AG04450 (cell line): ENCODE data around the gene ZCCHC14. TPM values are rescaled to one million over a fixed set of nuclear protein-coding genes. Genes with fewer than 3 reads are reported as not detected.
A peak's percentile ranks its signal among the peaks of the same experiment; 100 is the strongest.

Source experiments
- CTCF ChIA-PET: fragments of 300-600, 350-600 bp; formaldehyde crosslinking; extraction: SDS; loops from one replicate; lab custom pipeline; 2022; ENCODE audit warnings: antibody characterized with exemption, inconsistent platforms; lab: Charles Lee
- POLR2A ChIA-PET: fragments of 350-600 bp; formaldehyde crosslinking; extraction: SDS; loops from one replicate; lab custom pipeline; 2021; ENCODE audit warnings: antibody characterized with exemption, inconsistent platforms; lab: Yijun Ruan, JAX
- DNase-seq: peaks from one replicate; pipeline ENCODE4 v3.0.0-alpha.2; 2011; ENCODE audit warnings: low read depth, low spot score
- H3K27ac ChIP-seq: one replicate; pipeline ENCODE4 v1.5.1; 2012; ENCODE audit warnings: low read depth, low read length, control low read depth
- H3K27me3 ChIP-seq: one replicate; pipeline ENCODE4 v1.6.0; 2012; ENCODE audit warnings: low read length; ENCODE audit not compliant: control insufficient read depth, insufficient read depth
- H3K4me3 ChIP-seq: 2 replicates; pipeline ENCODE4 v1.5.1; 2011; ENCODE audit warnings: mild to moderate bottlenecking, low read depth, low read length, control low read depth
- H3K9me3 ChIP-seq: 2 replicates; pipeline ENCODE4 v1.5.1; 2012; ENCODE audit warnings: low read length; ENCODE audit not compliant: control insufficient read depth, insufficient read depth
- CTCF ChIP-seq: IDR thresholded peaks from 2 replicates; pipeline ENCODE4 v1.5.1; 2011; ENCODE audit warnings: low read depth, low read length, control low read depth, inconsistent platforms
- polyA minus RNA-seq: library from RNA; depleted of rRNA, polyadenylated mRNA; stranded (reverse); fragments of >200 nt; gene quantifications from 2 replicates; pipeline ENCODE4 v1.2.3, GENCODE V29; 2011; rRNA and poly(A)+ RNA removed
- polyA plus RNA-seq: library from polyadenylated mRNA; depleted of rRNA; stranded (reverse); fragments of >200 nt; gene quantifications from 2 replicates; pipeline ENCODE4 v1.2.3, GENCODE V29; 2011; rRNA removed

ZCCHC14 gene
- polyA plus RNA-seq (6.2 and 7.9 TPM in 2 replicates), polyA minus RNA-seq (13.4 and 15.4 TPM in 2 replicates)

GRCh38 chr16:87492721-87493607 is at the start of gene ZCCHC14:
TSS of gene ZCCHC14 (minus strand) at chr16:87493024. CDS start at chr16:87492238, 786 bp downstream.
- TF ChIP-seq CTCF: no peak
- CTCF ChIA-PET: interaction anchor here (0.7 kb wide), 1 partner anchor 143 kb away, joined by 5 read pairs; no protein-coding TSS in a partner anchor
- no peaks in the 10 kb centered on the region for H3K27me3 ChIP-seq
- H3K9me3 ChIP-seq: no peaks in the 10 kb centered on the region
- peak; percentile 97 for DNase-seq
- H3K27ac ChIP-seq: no peak within 1 kb of the TSS
- H3K4me3 ChIP-seq: peak within 1 kb of the TSS; percentile 65
- POLR2A ChIA-PET: no interaction called here

DNA sequence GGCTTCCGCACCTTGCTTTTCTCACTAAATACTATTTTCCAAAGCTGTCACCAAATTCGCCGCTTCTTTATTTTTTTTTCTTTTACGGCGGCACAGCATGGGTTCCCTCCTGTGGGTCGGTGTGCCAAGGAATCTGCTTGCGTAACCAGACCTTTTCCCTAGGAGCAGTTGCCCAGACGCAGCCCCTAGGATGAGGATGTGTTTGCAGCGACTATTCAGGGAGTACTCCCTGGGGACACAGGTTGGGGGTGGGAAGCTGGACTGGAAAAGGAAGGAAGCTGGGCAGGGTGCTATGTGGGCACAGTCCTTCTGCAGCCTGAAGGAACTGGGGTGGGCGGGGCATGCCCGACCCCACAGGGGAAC is 49.0 kb upstream of the ZCCHC14 start:
- POLR2A ChIA-PET: no interaction called here
- no peak for TF ChIP-seq CTCF
- Histone ChIP-seq H3K27ac (no peak overlapping the region), H3K27me3 (peaks cover 21% of the 10 kb centered on the region), H3K4me3 (no peak overlapping the region), H3K9me3 (peaks cover 18% of the 10 kb centered on the region)
- CTCF ChIA-PET: interaction anchor here (0.7 to 1.4 kb wide), 2 partner anchors 94 to 125 kb away, joined by 3 to 4 read pairs; no protein-coding TSS in a partner anchor
- DNase-seq: no peak

- ChIA-PET POLR2A (no interaction called here), CTCF (interaction anchor here (1.4 kb wide), 1 partner anchor 95 kb away, joined by 4 read pairs; no protein-coding TSS in a partner anchor)
- Histone ChIP-seq H3K27me3 (peaks cover 21% of the 10 kb centered on the region), H3K27ac (peak overlapping the region; percentile 11), H3K9me3 (peaks cover 14% of the 10 kb centered on the region), H3K4me3 (no peak overlapping the region)
- no peak for TF ChIP-seq CTCF
- peak; percentile 46 for DNase-seq
Observed at GRCh38 chr16:87541147-87541871, 48.5 kb upstream of the ZCCHC14 start.

DNA sequence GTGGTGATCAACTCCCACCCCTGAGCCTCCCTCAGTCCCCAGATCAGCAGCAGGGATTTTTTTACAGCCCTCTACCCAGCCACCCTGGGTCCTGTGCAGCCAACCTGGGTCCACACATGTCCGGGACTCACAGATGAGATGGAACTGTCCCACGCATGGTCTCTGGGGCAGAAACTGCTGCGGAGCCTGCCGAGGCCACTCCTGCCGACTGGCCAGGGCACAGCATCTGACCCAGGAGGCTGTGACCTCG is 48.0 kb upstream of the ZCCHC14 start:
- CTCF ChIA-PET: no interaction called here
- no peak for TF ChIP-seq CTCF
- no peak for DNase-seq
- peaks cover 9% of the 10 kb centered on the region for H3K9me3 ChIP-seq
- POLR2A ChIA-PET: no interaction called here
- H3K27ac ChIP-seq: no peak overlapping the region
- no peak overlapping the region for H3K4me3 ChIP-seq
- H3K27me3 ChIP-seq: peaks cover 21% of the 10 kb centered on the region
